Neuronal stem cell (in vitro differentiated cells): Measurements from ENCODE around the gene FAF1.
A peak's percentile ranks its signal among the peaks of the same experiment; 100 is the strongest.

Source experiments
- DNase-seq: peaks from one replicate; pipeline ENCODE4 v3.0.0-alpha.2; 2013; ENCODE audit warnings: low spot score
- H2AFZ ChIP-seq: one replicate; pipeline ENCODE4 v1.6.1; 2013; ENCODE audit warnings: mild to moderate bottlenecking, low read length, inconsistent platforms
- H2AK5ac ChIP-seq: 2 replicates; pipeline ENCODE4 v1.6.1; 2013; ENCODE audit warnings: low read depth, mild to moderate bottlenecking, inconsistent platforms, low read length, moderate library complexity, mixed read lengths
- H2BK120ac ChIP-seq: 2 replicates; pipeline ENCODE4 v1.6.1; 2013; ENCODE audit warnings: low read depth, mild to moderate bottlenecking, inconsistent platforms, low read length, moderate library complexity, mixed read lengths
- H2BK12ac ChIP-seq: one replicate; pipeline ENCODE4 v1.6.1; 2013; ENCODE audit warnings: low read length, inconsistent platforms
- H2BK15ac ChIP-seq: 2 replicates; pipeline ENCODE4 v1.6.1; 2013; ENCODE audit warnings: mild to moderate bottlenecking, low read length, inconsistent platforms, mixed read lengths
- H2BK5ac ChIP-seq: one replicate; pipeline ENCODE4 v1.6.1; 2013; ENCODE audit warnings: inconsistent platforms, mild to moderate bottlenecking, low read length, moderate library complexity
- H3K14ac ChIP-seq: one replicate; pipeline ENCODE4 v1.6.1; 2013; ENCODE audit warnings: low read length, inconsistent platforms
- H3K18ac ChIP-seq: 2 replicates; pipeline ENCODE4 v1.6.1; 2013; ENCODE audit warnings: low read length, inconsistent platforms
- H3K23ac ChIP-seq: 2 replicates; pipeline ENCODE4 v1.6.1; 2013; ENCODE audit warnings: low read depth, mild to moderate bottlenecking, mixed read lengths, low read length, inconsistent platforms; ENCODE audit not compliant: poor library complexity
- H3K27ac ChIP-seq: replicated peaks from 3 replicates; pipeline ENCODE4 v1.5.1; 2013; ENCODE audit warnings: low read length, inconsistent platforms
- H3K27me3 ChIP-seq, 3 experiments: 2 replicates each; pipeline ENCODE4 v1.6.1; 2013; ENCODE audit warnings: low read length in 3 of 3, mild to moderate bottlenecking in 2 of 3, inconsistent platforms in 1 of 3, low read depth in 1 of 3, mixed read lengths in 1 of 3, moderate library complexity in 1 of 3; ENCODE audit not compliant: control insufficient read depth in 3 of 3, insufficient read depth in 3 of 3
- H3K36me3 ChIP-seq, 2 donors: replicated peaks in 1 of 2; 2 replicates each; pipeline ENCODE4 v1.6.1; 2013; ENCODE audit warnings: low read length in 2 of 2; ENCODE audit not compliant: control insufficient read depth in 2 of 2, insufficient read depth in 2 of 2
- H3K4ac ChIP-seq: 2 replicates; pipeline ENCODE4 v1.6.1; 2013; ENCODE audit warnings: inconsistent platforms, mild to moderate bottlenecking, low read length, moderate library complexity
- H3K4me1 ChIP-seq, 2 donors: 1 replicate in 1 of 2; 2 replicates in 1 of 2; pipeline ENCODE4 v1.6.1; 2013; ENCODE audit warnings: low read length in 2 of 2, low read depth in 1 of 2; ENCODE audit not compliant: control insufficient read depth in 2 of 2, insufficient read depth in 1 of 2
- H3K4me2 ChIP-seq: one replicate; pipeline ENCODE4 v1.6.1; 2013; ENCODE audit warnings: mild to moderate bottlenecking, low read length, inconsistent platforms; ENCODE audit not compliant: insufficient read depth, poor library complexity, severe bottlenecking
- H3K4me3 ChIP-seq, 2 donors: 2 replicates each; pipeline ENCODE4 v1.5.1; 2013; ENCODE audit warnings: low read length in 2 of 2, mild to moderate bottlenecking in 2 of 2, inconsistent platforms in 1 of 2, moderate library complexity in 1 of 2
- H3K79me1 ChIP-seq: one replicate; pipeline ENCODE4 v1.6.1; 2013; ENCODE audit warnings: low read depth, mild to moderate bottlenecking, inconsistent platforms, low read length, moderate library complexity
- H3K9ac ChIP-seq: one replicate; pipeline ENCODE4 v1.6.1; 2013; ENCODE audit warnings: mild to moderate bottlenecking, low read depth, low read length, inconsistent platforms; ENCODE audit not compliant: poor library complexity
- H3K9me3 ChIP-seq, 2 donors: replicated peaks in 1 of 2; 2 replicates each; pipeline versions ENCODE3 to v1.6.1; 2013; ENCODE audit warnings: low read length in 2 of 2, mild to moderate bottlenecking in 2 of 2, inconsistent platforms in 1 of 2, low read depth in 1 of 2, mixed read lengths in 1 of 2, moderate library complexity in 1 of 2; ENCODE audit not compliant: control insufficient read depth in 2 of 2, insufficient read depth in 1 of 2
- H4K8ac ChIP-seq: one replicate; pipeline ENCODE4 v1.6.1; 2013; ENCODE audit warnings: low read depth, mild to moderate bottlenecking, inconsistent platforms, low read length, moderate library complexity
- H4K91ac ChIP-seq: one replicate; pipeline ENCODE4 v1.6.1; 2013; ENCODE audit warnings: low read length, low read depth, mild to moderate bottlenecking, inconsistent platforms; ENCODE audit not compliant: poor library complexity
- WGBS, 2 donors: extraction: QIAGEN DNeasy Blood & Tissue Kit; methylation state at CpG; one replicate each; pipeline ENCODE4 v1.1.7; 2013; ENCODE audit warnings: missing lambda C conversion rate in 2 of 2, mixed read lengths in 1 of 2; ENCODE audit not compliant: insufficient read length in 2 of 2, insufficient replicate concordance in 1 of 2; ENCODE audit errors: extremely low coverage in 2 of 2; 5-methylcytosine and 5-hydroxymethylcytosine counted together

The FAF1 gene

DNA sequence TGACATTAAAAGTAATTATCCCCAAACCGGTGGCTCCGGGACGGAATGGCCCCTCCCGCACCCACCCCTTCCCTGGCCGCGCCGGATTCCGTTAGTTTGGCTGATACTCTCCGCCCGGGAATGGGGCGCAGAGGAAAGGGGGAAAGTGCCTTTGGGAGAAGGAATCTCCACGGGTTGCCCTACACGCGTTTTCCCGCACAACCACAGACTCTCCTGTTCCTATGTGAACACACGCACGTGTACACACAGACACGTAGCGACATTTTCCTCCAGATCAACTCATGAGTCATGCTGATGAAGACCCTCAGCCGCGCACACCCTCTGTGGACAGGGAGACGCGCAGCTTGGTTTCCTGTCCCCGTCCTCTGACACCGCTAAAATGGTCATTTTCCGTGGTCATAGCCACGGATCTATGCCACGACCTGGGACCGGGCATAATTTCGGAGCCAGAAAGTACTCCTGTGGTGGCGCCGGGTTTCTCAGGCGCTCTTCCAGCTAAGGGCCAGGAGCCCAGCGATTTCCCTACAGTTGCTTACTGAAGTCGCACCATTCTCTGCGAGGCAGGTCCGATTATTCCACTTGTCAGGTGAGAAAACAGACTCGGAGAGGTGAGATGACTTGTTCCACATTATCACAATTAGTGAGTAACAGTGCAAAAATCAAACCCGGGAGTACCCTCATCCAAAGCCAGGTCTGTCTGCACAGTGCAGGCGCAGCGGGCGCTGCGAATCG lies 532.8 kb downstream of the FAF1 start:
- H3K14ac ChIP-seq = no peak overlapping the region
- peak overlapping the region; percentile 61 for H3K4me2 ChIP-seq
- H2BK12ac ChIP-seq = no peak overlapping the region
- peaks cover 56 to 100% (median 90%) of the 10 kb centered on the region in 3 experiments for H3K27me3 ChIP-seq
- H4K91ac ChIP-seq = no peak overlapping the region
- H3K27ac ChIP-seq = no peak overlapping the region
- peaks cover 8 to 9% of the 10 kb centered on the region in 2 donors for H3K4me1 ChIP-seq
- no peak overlapping the region for H2BK5ac ChIP-seq
- peak overlapping the region; percentile 75 for H2AFZ ChIP-seq
- H2BK120ac ChIP-seq = no peak overlapping the region
- H2AK5ac ChIP-seq = no peak overlapping the region
- no peak overlapping the region for H3K4me3 ChIP-seq
- peaks cover 0 to 6% of the 10 kb centered on the region in 2 donors for H3K9me3 ChIP-seq
- no CpG with 5 or more reads among the region's 44 CpGs for WGBS, 2 donors
- DNase-seq = peak; percentile 48
- no peak overlapping the region for H3K9ac ChIP-seq
- H3K79me1 ChIP-seq = no peaks in the 10 kb centered on the region
- H4K8ac ChIP-seq = no peak overlapping the region
- peak overlapping the region; percentile 30 for H2BK15ac ChIP-seq
- no peaks in the 10 kb centered on the region for H3K36me3 ChIP-seq
- H3K23ac ChIP-seq = no peak overlapping the region
- no peak overlapping the region for H3K4ac ChIP-seq
- H3K18ac ChIP-seq = peak overlapping the region; percentile 40

- Histone ChIP-seq H3K4me2 (no peak overlapping the region), H3K23ac (no peak overlapping the region), H3K4me3 (no peak overlapping the region), H2AK5ac (no peak overlapping the region), H4K8ac (no peak overlapping the region), H3K27me3 (peaks cover 61 to 100% (median 90%) of the 10 kb centered on the region in 3 experiments), H3K36me3 (no peaks in the 10 kb centered on the region), H3K4ac (no peak overlapping the region), H3K9me3 (peaks cover 0 to 6% of the 10 kb centered on the region in 2 donors), H2BK12ac (no peak overlapping the region), H2BK5ac (no peak overlapping the region), H3K9ac (no peak overlapping the region), H3K4me1 (peaks cover 8 to 9% of the 10 kb centered on the region in 2 donors), H3K27ac (no peak overlapping the region), H3K18ac (peak overlapping the region; percentile 9), H2AFZ (no peak overlapping the region), H2BK15ac (peak overlapping the region; percentile 30), H4K91ac (no peak overlapping the region), H3K14ac (no peak overlapping the region), H2BK120ac (no peak overlapping the region), H3K79me1 (no peaks in the 10 kb centered on the region)
- no CpG with 5 or more reads among the region's 28 CpGs for WGBS, 2 donors
- DNase-seq = no peak
Observed at GRCh38 chr1:50426702-50427085, 533.4 kb downstream of the FAF1 start.

DNA sequence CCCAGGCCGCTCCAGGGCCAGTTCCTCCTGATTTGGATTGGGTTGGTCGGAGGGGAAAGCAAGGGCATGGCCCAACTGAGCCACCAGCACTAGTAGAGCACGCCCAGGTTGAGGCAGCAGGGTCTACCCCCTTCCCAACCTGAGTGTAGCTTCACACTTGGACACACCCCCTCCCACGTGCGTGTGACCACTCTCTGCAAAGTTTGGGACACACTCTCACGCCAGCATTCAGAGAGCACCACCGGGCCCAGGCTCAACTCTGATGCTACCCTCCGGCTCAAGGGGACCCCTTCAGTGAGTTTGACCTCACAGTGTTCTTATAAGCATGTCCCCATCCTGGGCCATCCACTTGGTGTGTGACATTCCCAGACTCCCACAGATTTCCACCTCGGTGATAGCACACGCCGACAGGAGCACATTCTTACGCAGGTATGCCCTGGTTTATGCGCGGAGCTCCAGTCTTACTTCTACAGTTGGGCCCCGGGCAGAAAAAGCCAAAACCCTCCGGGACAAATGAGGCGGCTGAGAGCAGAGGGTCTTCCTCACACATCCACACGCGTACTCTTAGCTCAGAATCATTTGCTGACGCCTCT lies 533.9 kb downstream of the FAF1 start:
- peak overlapping the region; percentile 45 for H3K23ac ChIP-seq
- no peak overlapping the region for H2BK15ac ChIP-seq
- no peak overlapping the region for H2BK5ac ChIP-seq
- H3K79me1 ChIP-seq = no peaks in the 10 kb centered on the region
- H3K4me3 ChIP-seq = peak overlapping the region in 1 of 2 donors; percentile 23
- H2AFZ ChIP-seq = no peak overlapping the region
- DNase-seq = no peak
- peak overlapping the region; percentile 41 for H3K18ac ChIP-seq
- H4K8ac ChIP-seq = no peak overlapping the region
- no peak overlapping the region for H2AK5ac ChIP-seq
- peaks cover 0 to 6% of the 10 kb centered on the region in 2 donors for H3K9me3 ChIP-seq
- H4K91ac ChIP-seq = no peak overlapping the region
- no peak overlapping the region for H3K9ac ChIP-seq
- H2BK120ac ChIP-seq = no peak overlapping the region
- no peak overlapping the region for H3K27ac ChIP-seq
- no peak overlapping the region for H3K14ac ChIP-seq
- no peaks in the 10 kb centered on the region for H3K36me3 ChIP-seq
- H3K4me1 ChIP-seq = peaks cover 8 to 9% of the 10 kb centered on the region in 2 donors
- H3K4me2 ChIP-seq = no peak overlapping the region
- no peak overlapping the region for H2BK12ac ChIP-seq
- no peak overlapping the region for H3K4ac ChIP-seq
- WGBS, 2 donors = no CpG with 5 or more reads among the region's 20 CpGs
- peaks cover 66 to 100% (median 90%) of the 10 kb centered on the region in 3 experiments for H3K27me3 ChIP-seq

- no peaks in the 10 kb centered on the region for H3K36me3 ChIP-seq
- no peak overlapping the region for H2BK12ac ChIP-seq
- no peak overlapping the region for H2AK5ac ChIP-seq
- peaks cover 0 to 6% of the 10 kb centered on the region in 2 donors for H3K9me3 ChIP-seq
- H2BK15ac ChIP-seq = no peak overlapping the region
- no peak overlapping the region for H2BK5ac ChIP-seq
- no peak overlapping the region for H3K23ac ChIP-seq
- no peak overlapping the region for H3K27ac ChIP-seq
- no peak overlapping the region for H3K4ac ChIP-seq
- H2BK120ac ChIP-seq = no peak overlapping the region
- H3K4me3 ChIP-seq = no peak overlapping the region
- H3K27me3 ChIP-seq = peaks cover 67 to 100% (median 90%) of the 10 kb centered on the region in 3 experiments
- WGBS, 2 donors = no CpG with 5 or more reads among the region's 34 CpGs
- H4K91ac ChIP-seq = no peak overlapping the region
- DNase-seq = peak; percentile 53
- H2AFZ ChIP-seq = no peak overlapping the region
- no peak overlapping the region for H3K14ac ChIP-seq
- no peak overlapping the region for H3K18ac ChIP-seq
- no peak overlapping the region for H3K9ac ChIP-seq
- H3K4me2 ChIP-seq = no peak overlapping the region
- no peak overlapping the region for H4K8ac ChIP-seq
- H3K79me1 ChIP-seq = no peaks in the 10 kb centered on the region
- peaks cover 3 to 8% of the 10 kb centered on the region in 2 donors for H3K4me1 ChIP-seq
Observed at GRCh38 chr1:50425376-50426107, 534.5 kb downstream of the FAF1 start.
